Panc1 (cell line): ENCODE data around the gene NHSL1. TPM values are rescaled to one million over a fixed set of nuclear protein-coding genes. Genes with fewer than 3 reads are reported as not detected.

ENCODE experiments used
- ATAC-seq: fragments of 200-7000 bp; cut with Tn5 transposase; 2 replicates; pipeline ENCODE4 v1.9.1; 2020; ENCODE audit warnings: mild to moderate bottlenecking, moderate library complexity
- BruUV-seq: library from RNA; stranded (reverse); fragments of 400-500 nt; replicated peaks from 2 replicates; lab custom pipeline; 2021; lab: Mats Ljungman, UMichigan
- CTCF ChIA-PET: fragments of 300-600 bp; sonication (Branson Sonifier 250); formaldehyde crosslinking; loops from one replicate; lab custom pipeline; 2022; ENCODE audit warnings: antibody characterized with exemption; lab: Charles Lee
- POLR2A ChIA-PET: fragments of 300-600 bp; sonication (Branson Sonifier 250); formaldehyde crosslinking; loops from one replicate; lab custom pipeline; 2022; ENCODE audit warnings: antibody characterized with exemption; lab: Charles Lee
- DNase-seq: peaks from one replicate; pipeline ENCODE4 v3.0.0-alpha.2; 2010; ENCODE audit warnings: low read depth, low spot score
- H3K27ac ChIP-seq: 2 replicates; pipeline ENCODE4 v1.5.1; 2011; ENCODE audit warnings: mild to moderate bottlenecking, low read length, inconsistent platforms
- H3K27me3 ChIP-seq: fragments of 200-500 bp; sonication (Bioruptor generic); 2 replicates; pipeline ENCODE4 v1.6.0; 2014; ENCODE audit warnings: low read length, inconsistent platforms; ENCODE audit not compliant: control insufficient read depth, insufficient read depth
- H3K36me3 ChIP-seq: fragments of 200-500 bp; sonication (Bioruptor generic); 2 replicates; pipeline ENCODE4 v1.5.1; 2014; ENCODE audit warnings: inconsistent platforms, mild to moderate bottlenecking, low read length, moderate library complexity; ENCODE audit not compliant: control insufficient read depth, insufficient read depth
- H3K4me1 ChIP-seq: 2 replicates; pipeline ENCODE4 v1.5.1; 2011; ENCODE audit warnings: inconsistent platforms, mild to moderate bottlenecking, low read length, moderate library complexity; ENCODE audit not compliant: control insufficient read depth, insufficient read depth
- H3K4me3 ChIP-seq, 2 experiments: 2 replicates each; pipeline ENCODE4 v1.5.1; 2011 to 2012; ENCODE audit warnings: low read depth in 2 of 2, low read length in 2 of 2, mild to moderate bottlenecking in 2 of 2, inconsistent platforms in 1 of 2, moderate library complexity in 1 of 2
- H3K9me3 ChIP-seq: fragments of 200-500 bp; sonication (Bioruptor generic); 2 replicates; pipeline ENCODE4 v1.5.1; 2014; ENCODE audit warnings: low read depth, mild to moderate bottlenecking, inconsistent platforms, low read length, moderate library complexity; ENCODE audit not compliant: control insufficient read depth, insufficient read depth
- POLR2AphosphoS5 ChIP-seq: IDR thresholded peaks from 2 replicates; pipeline ENCODE4 v1.6.1; 2012; ENCODE audit warnings: mild to moderate bottlenecking, low read depth, low read length, moderate library complexity
- SIN3A ChIP-seq: IDR thresholded peaks from 2 replicates; pipeline ENCODE4 v1.6.1; 2012; ENCODE audit warnings: low read depth, mild to moderate bottlenecking, low read length, moderate library complexity, borderline replicate concordance; ENCODE audit not compliant: insufficient read depth
- TCF7L2 ChIP-seq: IDR thresholded peaks from 2 replicates; pipeline ENCODE4 v1.6.1; 2011; ENCODE audit warnings: mild to moderate bottlenecking, low read depth, low read length, inconsistent platforms
- in situ Hi-C: cut with HindIII; loops from 2 replicates; pipeline ENCODE4 v1.10.0; 2016; ENCODE audit warnings: low sequenced_read_pairs, low pct_unique_long_range_greater_than_20kb
- intact Hi-C: fragments of 100-400 bp; cut with micrococcal nuclease; formaldehyde crosslinking; loops from one replicate; pipeline ENCODE4 v1.10.0; 2022; ENCODE audit not compliant: unreplicated experiment
- total RNA-seq: library from RNA; stranded (reverse); gene quantifications from one replicate; pipeline ENCODE4 v1.2.1, GENCODE V29; 2021; ENCODE audit not compliant: unreplicated experiment
- TF ChIP-seq, protein P1 (sequence below), 2 experiments: IDR thresholded peaks; 2 replicates each; pipeline ENCODE4 v1.6.1; 2011 to 2012; ENCODE audit warnings: low read depth in 2 of 2, control low read depth in 1 of 2, low read length in 1 of 2, mild to moderate bottlenecking in 1 of 2, moderate library complexity in 1 of 2; ENCODE audit not compliant: insufficient read depth in 1 of 2
- TF ChIP-seq, protein P2 (sequence below): fragments of 450-650 bp; IDR thresholded peaks from 2 replicates; pipeline ENCODE4 v1.5.1; 2017; ENCODE audit warnings: mild to moderate bottlenecking

Gene NHSL1
- total RNA-seq, 1 experiment from 2014 or later, result 20.6 TPM

DNA sequence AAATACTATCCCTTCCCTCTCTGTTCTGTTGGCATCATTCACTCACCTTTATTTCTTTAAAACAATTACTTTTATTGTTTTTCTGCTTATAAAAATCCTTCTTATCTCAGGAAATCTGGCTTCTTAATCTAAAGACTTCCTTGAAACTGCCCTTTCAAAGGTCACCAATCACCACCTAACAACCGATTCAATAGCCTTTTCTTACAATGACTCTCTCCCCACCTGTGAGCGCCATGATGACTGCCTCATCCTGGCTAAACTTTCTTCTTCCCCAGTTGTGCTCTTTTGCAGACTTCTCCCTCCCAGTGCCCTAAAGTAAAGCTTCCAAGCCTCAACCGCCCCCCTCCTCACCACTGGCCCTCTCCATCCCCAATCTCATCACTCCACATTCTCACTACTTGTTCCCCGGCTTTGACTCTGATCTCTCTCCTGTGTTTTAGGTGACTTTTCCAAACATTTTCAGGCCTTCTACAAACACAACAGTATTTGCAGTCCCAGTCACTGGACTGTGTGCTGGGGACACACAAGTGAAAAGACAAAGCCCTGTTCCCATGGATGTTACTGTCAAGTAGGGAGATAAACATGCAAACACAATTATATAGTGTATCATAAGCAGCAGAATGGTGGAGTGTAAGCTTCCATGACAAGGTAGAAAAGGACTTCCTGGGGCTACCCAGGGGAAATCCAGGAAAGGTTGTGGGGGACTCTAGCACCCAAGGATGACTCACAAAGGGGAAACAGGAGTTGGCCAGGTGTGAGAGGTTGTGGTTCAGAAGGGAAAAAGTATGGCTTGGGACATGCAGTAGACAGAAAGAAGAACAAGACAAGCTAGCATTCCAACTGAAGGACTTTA lies 12.8 kb downstream of the NHSL1 start:
- no peaks in the 10 kb centered on the region; the same call in 1 of the 2 replicates for H3K4me1 ChIP-seq
- no peaks in the 10 kb centered on the region for H3K27me3 ChIP-seq
- no peak overlapping the region for H3K4me3 ChIP-seq
- H3K9me3 ChIP-seq, result no peaks in the 10 kb centered on the region
- no peak for ATAC-seq
- no peak for DNase-seq
- H3K36me3 ChIP-seq, result no peaks in the 10 kb centered on the region
- no peak overlapping the region for H3K27ac ChIP-seq
- BruUV-seq, result no TSS peak
- intact Hi-C loops (no loop called here), in situ Hi-C loops (no loop called here)
- ChIA-PET CTCF (no interaction called here), POLR2A (no interaction called here)
- TF ChIP-seq, protein P1, sequence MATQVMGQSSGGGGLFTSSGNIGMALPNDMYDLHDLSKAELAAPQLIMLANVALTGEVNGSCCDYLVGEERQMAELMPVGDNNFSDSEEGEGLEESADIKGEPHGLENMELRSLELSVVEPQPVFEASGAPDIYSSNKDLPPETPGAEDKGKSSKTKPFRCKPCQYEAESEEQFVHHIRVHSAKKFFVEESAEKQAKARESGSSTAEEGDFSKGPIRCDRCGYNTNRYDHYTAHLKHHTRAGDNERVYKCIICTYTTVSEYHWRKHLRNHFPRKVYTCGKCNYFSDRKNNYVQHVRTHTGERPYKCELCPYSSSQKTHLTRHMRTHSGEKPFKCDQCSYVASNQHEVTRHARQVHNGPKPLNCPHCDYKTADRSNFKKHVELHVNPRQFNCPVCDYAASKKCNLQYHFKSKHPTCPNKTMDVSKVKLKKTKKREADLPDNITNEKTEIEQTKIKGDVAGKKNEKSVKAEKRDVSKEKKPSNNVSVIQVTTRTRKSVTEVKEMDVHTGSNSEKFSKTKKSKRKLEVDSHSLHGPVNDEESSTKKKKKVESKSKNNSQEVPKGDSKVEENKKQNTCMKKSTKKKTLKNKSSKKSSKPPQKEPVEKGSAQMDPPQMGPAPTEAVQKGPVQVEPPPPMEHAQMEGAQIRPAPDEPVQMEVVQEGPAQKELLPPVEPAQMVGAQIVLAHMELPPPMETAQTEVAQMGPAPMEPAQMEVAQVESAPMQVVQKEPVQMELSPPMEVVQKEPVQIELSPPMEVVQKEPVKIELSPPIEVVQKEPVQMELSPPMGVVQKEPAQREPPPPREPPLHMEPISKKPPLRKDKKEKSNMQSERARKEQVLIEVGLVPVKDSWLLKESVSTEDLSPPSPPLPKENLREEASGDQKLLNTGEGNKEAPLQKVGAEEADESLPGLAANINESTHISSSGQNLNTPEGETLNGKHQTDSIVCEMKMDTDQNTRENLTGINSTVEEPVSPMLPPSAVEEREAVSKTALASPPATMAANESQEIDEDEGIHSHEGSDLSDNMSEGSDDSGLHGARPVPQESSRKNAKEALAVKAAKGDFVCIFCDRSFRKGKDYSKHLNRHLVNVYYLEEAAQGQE (IDR thresholded peaks at IDR 0.05; ENCODE audit: insufficient read depth in 1 of 2, low read depth in 2 of 2, low read length in 1 of 2), result no peak
- TF ChIP-seq, protein P2, sequence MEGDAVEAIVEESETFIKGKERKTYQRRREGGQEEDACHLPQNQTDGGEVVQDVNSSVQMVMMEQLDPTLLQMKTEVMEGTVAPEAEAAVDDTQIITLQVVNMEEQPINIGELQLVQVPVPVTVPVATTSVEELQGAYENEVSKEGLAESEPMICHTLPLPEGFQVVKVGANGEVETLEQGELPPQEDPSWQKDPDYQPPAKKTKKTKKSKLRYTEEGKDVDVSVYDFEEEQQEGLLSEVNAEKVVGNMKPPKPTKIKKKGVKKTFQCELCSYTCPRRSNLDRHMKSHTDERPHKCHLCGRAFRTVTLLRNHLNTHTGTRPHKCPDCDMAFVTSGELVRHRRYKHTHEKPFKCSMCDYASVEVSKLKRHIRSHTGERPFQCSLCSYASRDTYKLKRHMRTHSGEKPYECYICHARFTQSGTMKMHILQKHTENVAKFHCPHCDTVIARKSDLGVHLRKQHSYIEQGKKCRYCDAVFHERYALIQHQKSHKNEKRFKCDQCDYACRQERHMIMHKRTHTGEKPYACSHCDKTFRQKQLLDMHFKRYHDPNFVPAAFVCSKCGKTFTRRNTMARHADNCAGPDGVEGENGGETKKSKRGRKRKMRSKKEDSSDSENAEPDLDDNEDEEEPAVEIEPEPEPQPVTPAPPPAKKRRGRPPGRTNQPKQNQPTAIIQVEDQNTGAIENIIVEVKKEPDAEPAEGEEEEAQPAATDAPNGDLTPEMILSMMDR, result no peak
- TF ChIP-seq SIN3A (no peak), TCF7L2 (no peak), POLR2AphosphoS5 (no peak)

GRCh38 chr6:138485586-138486248 lies 13.6 kb downstream of the NHSL1 start:
- ATAC-seq (no peak), DNase-seq (no peak)
- CTCF ChIA-PET, result no interaction called here
- intact Hi-C loops (no loop called here), in situ Hi-C loops (no loop called here)
- Histone ChIP-seq H3K36me3 (no peaks in the 10 kb centered on the region), H3K27me3 (no peaks in the 10 kb centered on the region), H3K9me3 (no peaks in the 10 kb centered on the region), H3K27ac (no peak overlapping the region), H3K4me1 (no peaks in the 10 kb centered on the region; the same call in 1 of the 2 replicates), H3K4me3 (no peak overlapping the region)
- POLR2A ChIA-PET, result no interaction called here
- no TSS peak for BruUV-seq
- TF ChIP-seq SIN3A (no peak), POLR2AphosphoS5 (no peak), TCF7L2 (no peak)
- TF ChIP-seq, protein P1 (IDR thresholded peaks at IDR 0.05; ENCODE audit: insufficient read depth in 1 of 2, low read depth in 2 of 2, low read length in 1 of 2), result no peak
- TF ChIP-seq, protein P2, result no peak
